Dermis microvascular lymphatic vessel endothelial cell (primary cell): ENCODE results near the gene CHPT1. TPM values are rescaled to one million over a fixed set of nuclear protein-coding genes. Genes with fewer than 3 reads are reported as not detected.
"Not testable (repeated sequence)": the region's sequence is repeated elsewhere in the genome, so short reads cannot be mapped to it uniquely, and the experiment has no call there.

Experiments
- DNase-seq, 2 donors: peaks; one replicate each; pipeline versions ENCODE4 v3.0.0 to v3.0.0-alpha.2; 2010; ENCODE audit warnings: low read depth in 2 of 2
- total RNA-seq: library from RNA; depleted of rRNA; stranded (reverse); fragments of >200 nt; gene quantifications from 2 replicates; pipeline ENCODE4 v1.2.1, GENCODE V29; 2014

The CHPT1 gene
- 18.2 and 27.4 TPM in 2 replicates for total RNA-seq

- DNase-seq, result peak in 1 of 2 donors; percentile 50
These were observed at the start of gene CHPT1 for GRCh38 chr12:101697197-101697929. TSS of gene CHPT1 (plus strand) at chr12:101697640. CDS start at chr12:101697862, 222 bp downstream.

GRCh38 chr12:101647711-101648110, 49.7 kb upstream of the CHPT1 start:
- no peak for DNase-seq

- DNase-seq, result no peak
These were observed 49.2 kb upstream of the CHPT1 start for GRCh38 chr12:101648195-101648594.

DNA sequence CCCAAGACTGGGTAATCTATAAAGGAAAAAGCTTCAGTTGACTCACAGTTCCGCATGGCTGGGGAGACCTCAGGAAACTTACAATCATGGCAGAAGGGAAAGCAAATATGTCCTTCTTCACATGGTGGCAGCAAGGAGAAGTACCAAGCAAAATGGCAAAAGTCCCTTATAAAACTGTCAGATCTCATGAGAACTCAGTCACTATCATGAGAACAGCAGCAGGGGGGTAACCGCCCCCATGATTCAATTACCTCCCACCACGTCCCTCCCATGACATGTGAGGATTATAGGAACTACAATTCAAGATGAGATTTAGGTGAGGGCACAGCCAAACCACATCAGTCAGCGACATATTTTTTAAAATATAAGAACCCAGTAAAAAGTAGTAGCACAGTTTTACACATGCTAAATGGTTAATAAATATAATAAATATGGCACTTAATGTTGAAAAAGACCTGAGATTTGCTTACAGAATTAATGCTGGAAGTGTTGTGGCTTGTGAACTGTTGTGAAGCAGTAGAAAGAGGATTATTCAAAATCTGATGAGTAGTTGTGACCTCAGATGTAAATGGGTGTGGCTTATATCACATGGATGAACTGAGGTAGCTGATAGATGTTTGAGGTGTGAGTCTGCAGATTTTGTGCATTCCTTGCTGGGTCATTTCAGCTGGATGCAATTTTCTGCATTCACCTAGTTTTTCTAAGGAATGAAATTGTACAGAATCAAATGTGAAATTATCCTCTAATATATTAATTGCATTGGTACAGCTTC, 46.9 kb upstream of the CHPT1 start:
- DNase-seq, result no peak

DNA sequence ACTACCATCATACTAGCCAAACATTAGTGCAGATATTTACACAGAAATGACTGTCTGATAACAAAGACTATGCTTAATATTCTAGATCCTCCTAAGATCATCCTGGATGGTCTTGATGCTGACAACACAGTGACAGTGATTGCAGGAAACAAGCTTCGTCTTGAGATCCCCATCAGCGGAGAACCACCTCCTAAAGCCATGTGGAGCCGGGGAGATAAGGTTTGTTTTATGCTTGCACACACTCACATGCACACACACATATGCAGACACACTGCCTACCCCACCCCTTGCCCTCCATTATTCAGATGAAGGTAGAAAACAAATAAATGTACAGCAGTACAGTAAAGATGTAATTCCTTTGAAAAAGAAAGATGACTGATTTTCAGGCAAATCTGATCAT, 44.4 kb upstream of the CHPT1 start:
- no peak for DNase-seq

- no peak for DNase-seq
These were observed 43.9 kb upstream of the CHPT1 start for GRCh38 chr12:101653503-101653902.

DNA sequence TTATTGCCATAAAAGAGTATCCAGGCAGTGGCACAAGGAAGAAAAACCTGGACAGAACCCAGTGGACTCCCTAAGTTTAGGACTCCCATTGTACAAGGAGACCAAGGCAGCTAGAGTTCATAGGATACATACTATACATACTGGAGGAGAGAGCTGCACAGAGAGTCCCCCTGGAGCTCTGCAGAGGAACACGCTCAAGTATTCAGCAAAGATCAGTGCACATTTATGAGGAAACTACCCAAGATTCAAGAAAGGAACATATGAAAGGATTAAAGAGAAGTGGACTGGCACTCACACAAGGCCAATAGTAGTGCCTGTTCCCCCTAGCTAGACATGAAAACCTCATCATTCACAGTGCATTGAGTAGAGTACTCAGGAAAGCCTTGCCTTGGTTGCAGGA, 43.0 kb upstream of the CHPT1 start:
- no peak for DNase-seq

DNA sequence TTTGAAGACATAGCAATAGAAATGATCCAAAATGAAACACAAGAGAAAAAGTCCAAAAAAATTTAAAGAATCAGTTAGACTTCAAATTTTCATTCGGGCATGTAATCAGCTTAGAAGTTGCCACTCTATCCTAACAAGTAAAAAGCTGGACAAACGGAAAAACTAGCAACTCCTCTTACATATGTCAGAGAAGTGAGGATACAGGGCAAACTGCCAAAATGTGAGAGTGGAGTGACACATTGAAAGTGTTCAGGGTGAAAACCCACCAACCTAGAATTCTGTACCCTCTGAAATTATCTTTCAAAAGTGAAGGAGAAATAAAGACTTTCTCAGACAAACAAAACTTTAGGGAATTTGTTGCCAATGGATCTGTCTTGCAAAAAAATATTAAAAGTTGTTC, 42.0 kb upstream of the CHPT1 start:
- no peak for DNase-seq

- not testable (repeated sequence) for DNase-seq
These were observed 36.8 kb upstream of the CHPT1 start for GRCh38 chr12:101660662-101661061.

DNA sequence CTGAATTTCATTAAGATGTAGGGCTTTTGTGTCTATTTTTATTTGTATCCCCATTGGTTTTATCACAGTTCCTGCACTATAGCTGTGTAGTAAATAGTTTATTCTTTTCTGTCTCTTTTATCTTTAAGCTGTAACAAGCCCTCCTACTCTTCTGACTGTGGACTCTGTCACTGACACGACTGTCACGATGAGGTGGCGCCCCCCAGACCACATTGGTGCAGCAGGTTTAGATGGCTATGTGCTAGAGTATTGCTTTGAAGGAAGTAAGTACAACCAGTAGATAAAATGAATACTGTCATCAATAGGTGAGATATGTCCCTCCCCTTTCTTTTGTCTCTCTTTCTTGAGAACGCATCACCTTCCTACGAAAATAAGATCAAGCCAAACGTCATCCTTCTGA, 34.1 kb upstream of the CHPT1 start:
- no peak for DNase-seq

- DNase-seq, result no peak
These were observed 32.4 kb upstream of the CHPT1 start for GRCh38 chr12:101664992-101665391.

GRCh38 chr12:101666052-101666728, 31.2 kb upstream of the CHPT1 start:
- no peak for DNase-seq

- DNase-seq, result no peak
These were observed 29.8 kb upstream of the CHPT1 start for GRCh38 chr12:101667591-101667990.

DNA sequence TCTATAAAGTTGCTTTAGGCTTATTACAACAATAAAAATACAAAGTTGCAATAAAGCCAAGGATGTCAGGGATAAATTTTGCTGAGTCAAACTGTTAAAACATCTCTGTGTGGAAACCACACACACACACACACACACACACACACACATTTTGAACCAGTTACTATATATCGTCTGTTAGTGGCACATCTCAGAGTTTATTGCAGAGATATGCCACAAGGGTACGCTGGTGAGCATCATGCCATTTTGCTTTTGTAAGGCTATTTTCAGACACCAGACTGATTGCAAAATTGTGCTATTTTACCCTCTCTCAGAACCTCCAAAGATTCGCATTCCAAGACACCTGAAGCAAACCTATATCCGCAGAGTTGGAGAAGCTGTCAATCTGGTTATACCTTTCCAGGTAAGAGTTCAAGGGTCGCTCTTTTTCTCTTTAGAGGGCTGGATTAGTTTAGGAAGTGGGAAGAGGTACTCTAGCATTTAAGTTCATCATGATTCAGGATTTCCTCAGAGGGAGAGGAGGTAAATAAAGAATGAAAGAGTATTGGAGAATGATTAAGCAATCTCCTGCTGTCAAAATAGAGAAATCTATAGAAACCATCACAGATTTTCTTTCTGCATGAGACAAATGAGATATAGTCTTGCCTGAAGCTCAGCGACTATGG, 27.3 kb upstream of the CHPT1 start:
- DNase-seq, result peak; percentile 26 to 52

DNA sequence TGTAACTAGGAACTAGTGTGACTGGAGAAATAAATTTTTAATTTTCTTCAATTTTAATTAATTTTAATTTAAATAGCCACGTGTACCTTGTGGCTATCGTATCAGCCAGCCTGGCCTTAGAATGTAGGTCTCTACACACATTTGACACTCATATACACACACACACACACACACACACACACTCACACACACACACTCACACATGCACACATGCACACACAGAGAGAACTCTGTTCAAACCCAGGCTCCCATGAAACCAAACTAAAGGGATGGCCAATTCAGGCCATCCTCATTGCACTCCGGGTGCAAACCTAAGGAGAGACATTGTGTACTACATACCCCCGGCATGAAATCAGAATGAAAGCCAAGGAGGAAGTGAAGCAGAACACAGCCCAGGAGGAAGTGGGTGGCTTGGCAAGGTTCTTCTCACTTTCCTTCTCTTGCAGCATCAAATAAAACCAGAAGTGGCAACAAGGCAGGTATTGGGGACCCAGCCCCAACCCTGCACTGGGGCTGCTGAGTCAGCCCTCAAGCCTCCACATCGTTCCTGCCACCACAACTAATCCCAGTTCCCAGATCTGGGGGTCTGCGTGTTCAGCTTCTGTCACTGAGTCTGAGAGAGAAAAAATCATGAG, 26.2 kb upstream of the CHPT1 start:
- DNase-seq, result no peak

DNA sequence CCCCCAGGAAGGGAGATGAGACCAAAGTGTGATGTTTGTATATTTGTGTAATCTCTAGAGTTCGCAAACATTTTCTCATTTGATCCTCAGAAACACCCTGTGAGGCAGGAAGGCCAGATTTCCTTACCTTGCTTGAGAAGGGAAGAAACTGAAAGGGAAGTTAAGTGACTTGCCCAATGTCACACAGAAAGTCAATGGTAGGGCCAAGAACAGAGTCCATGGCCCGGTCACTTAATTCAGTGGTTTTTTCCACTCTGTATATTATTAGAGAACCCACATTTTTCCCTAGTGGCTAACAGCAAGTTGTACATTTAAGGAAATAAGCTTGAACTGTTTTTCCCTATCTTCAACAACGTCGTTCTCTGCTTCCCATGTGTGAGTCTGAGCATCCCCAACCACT, 25.6 kb upstream of the CHPT1 start:
- no peak for DNase-seq

- no peak for DNase-seq
These were observed 21.9 kb upstream of the CHPT1 start for GRCh38 chr12:101675555-101675954.

GRCh38 chr12:101676497-101676896, 20.9 kb upstream of the CHPT1 start:
- DNase-seq, result not testable (repeated sequence)

DNA sequence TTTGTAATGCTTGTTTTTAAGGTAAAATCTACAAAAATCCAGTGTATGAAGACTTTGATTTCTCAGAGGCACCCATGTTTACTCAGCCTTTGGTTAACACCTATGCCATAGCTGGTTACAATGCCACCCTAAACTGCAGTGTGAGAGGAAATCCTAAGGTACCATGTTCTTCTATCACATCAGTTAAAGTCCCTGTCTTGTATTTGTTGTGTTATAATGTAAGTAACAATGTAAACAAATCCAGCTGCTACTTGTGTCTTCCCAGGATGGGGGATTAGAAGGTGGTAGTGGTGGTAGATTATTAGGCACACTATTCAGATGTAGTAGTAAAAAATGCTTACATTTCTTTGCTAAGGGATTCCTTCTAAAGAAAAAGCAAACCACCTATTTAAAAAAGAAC, 19.4 kb upstream of the CHPT1 start:
- no peak for DNase-seq

DNA sequence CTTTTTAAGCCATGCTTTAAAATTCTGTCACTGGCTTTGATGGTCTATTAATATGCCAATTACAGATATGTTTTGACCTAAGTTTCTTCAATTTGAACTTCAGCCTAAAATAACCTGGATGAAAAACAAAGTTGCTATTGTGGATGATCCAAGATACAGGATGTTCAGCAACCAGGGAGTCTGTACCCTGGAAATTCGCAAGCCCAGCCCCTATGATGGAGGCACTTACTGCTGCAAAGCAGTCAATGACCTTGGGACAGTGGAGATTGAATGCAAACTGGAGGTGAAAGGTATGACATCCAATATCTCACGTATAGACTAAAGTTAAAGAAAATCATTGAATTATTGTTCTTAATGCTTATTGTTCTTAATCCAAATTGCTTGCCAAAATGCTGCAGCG, 17.2 kb upstream of the CHPT1 start:
- no peak for DNase-seq

- no peak for DNase-seq
These were observed 16.8 kb upstream of the CHPT1 start for GRCh38 chr12:101680647-101681046.
